Measurements from ENCODE around the gene GREB1. TPM values are rescaled to one million over a fixed set of nuclear protein-coding genes. Genes with fewer than 3 reads are reported as not detected.

GREB1 gene
- total RNA-seq, 2 donors from 2014 or later, result 2.4 to 13.5 TPM

- ATAC-seq (ENCODE audit: insufficient number of reproducible peaks, low FRiP score, low read depth) (no peak), DNase-seq (ENCODE audit: low spot score) (no peak)
- Histone ChIP-seq H3K27ac (no peak overlapping the region), H3K36me3 (no peaks in the 10 kb centered on the region), H3K4me1 (ENCODE audit: control insufficient read depth in 1 of 2, low read depth in 2 of 2) (no peaks in the 10 kb centered on the region), H3K4me3 (no peak overlapping the region), H3K9me3 (no peaks in the 10 kb centered on the region), H3K27me3 (replicated peaks; ENCODE audit: insufficient read depth) (no peaks in the 10 kb centered on the region)
- TF ChIP-seq CTCF (IDR thresholded peaks at IDR 0.05), result no peak
Measured at GRCh38 chr2:11558214-11558886, 24.5 kb downstream of the GREB1 start.

DNA sequence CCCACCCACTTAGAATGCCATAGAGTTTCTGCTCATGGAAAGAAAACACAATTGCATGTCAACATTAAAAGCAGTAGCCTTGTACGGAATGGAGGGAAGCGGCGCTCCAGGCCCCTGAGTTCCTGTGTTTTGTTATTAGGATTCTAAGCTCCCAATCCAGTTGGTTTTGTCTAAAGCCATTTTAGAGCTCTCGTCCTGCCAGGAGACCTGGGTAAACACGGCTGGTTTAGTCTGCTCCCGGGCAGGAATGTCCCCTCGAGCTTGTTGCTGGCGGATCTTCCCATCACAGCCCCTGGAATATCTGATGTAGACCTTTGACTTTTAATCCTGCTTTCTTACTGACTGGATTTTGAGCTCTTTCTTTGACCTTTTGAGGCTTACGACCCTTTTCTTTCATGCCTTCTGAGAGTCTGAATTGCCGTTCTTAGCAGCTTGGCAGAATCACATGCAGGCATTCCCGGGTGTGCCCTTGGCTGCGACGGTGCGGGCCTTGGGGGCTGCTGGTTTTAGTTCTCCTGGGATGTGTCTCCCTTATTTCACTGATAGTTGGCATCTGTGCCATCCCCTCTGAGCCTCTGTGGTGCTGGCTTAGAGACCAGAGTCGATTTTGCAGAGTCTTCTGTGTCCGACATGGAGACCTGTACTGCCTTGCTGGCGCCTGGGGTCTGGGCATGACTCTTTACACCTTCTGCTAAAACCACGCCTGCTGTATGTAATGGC, 25.4 kb downstream of the GREB1 start:
- Histone ChIP-seq H3K36me3 (no peaks in the 10 kb centered on the region), H3K4me3 (no peak overlapping the region), H3K27ac (no peak overlapping the region), H3K9me3 (no peaks in the 10 kb centered on the region), H3K27me3 (replicated peaks; ENCODE audit: insufficient read depth) (no peaks in the 10 kb centered on the region), H3K4me1 (ENCODE audit: control insufficient read depth in 1 of 2, low read depth in 2 of 2) (no peaks in the 10 kb centered on the region)
- DNase-seq (ENCODE audit: low spot score) (no peak), ATAC-seq (ENCODE audit: insufficient number of reproducible peaks, low FRiP score, low read depth) (no peak)
- no peak for TF ChIP-seq CTCF (IDR thresholded peaks at IDR 0.05)

GRCh38 chr2:11559786-11560155, 25.9 kb downstream of the GREB1 start:
- Histone ChIP-seq H3K36me3 (no peaks in the 10 kb centered on the region), H3K4me1 (ENCODE audit: control insufficient read depth in 1 of 2, low read depth in 2 of 2) (no peaks in the 10 kb centered on the region), H3K4me3 (no peak overlapping the region), H3K9me3 (no peaks in the 10 kb centered on the region), H3K27ac (no peak overlapping the region), H3K27me3 (replicated peaks; ENCODE audit: insufficient read depth) (no peaks in the 10 kb centered on the region)
- TF ChIP-seq CTCF (IDR thresholded peaks at IDR 0.05), result no peak
- ATAC-seq (ENCODE audit: insufficient number of reproducible peaks, low FRiP score, low read depth), result no peak
- DNase-seq (ENCODE audit: low spot score), result no peak

GRCh38 chr2:11560806-11561205, 27.0 kb downstream of the GREB1 start:
- Histone ChIP-seq H3K4me1 (ENCODE audit: control insufficient read depth in 1 of 2, low read depth in 2 of 2) (no peaks in the 10 kb centered on the region), H3K4me3 (no peak overlapping the region), H3K27ac (no peak overlapping the region), H3K9me3 (no peaks in the 10 kb centered on the region), H3K27me3 (replicated peaks; ENCODE audit: insufficient read depth) (no peaks in the 10 kb centered on the region), H3K36me3 (no peaks in the 10 kb centered on the region)
- no peak for TF ChIP-seq CTCF (IDR thresholded peaks at IDR 0.05)
- no peak for ATAC-seq (ENCODE audit: insufficient number of reproducible peaks, low FRiP score, low read depth)
- DNase-seq (ENCODE audit: low spot score), result no peak

- TF ChIP-seq CTCF (IDR thresholded peaks at IDR 0.05), result no peak
- Histone ChIP-seq H3K4me1 (ENCODE audit: control insufficient read depth in 1 of 2, low read depth in 2 of 2) (no peaks in the 10 kb centered on the region), H3K4me3 (no peak overlapping the region), H3K27me3 (replicated peaks; ENCODE audit: insufficient read depth) (no peaks in the 10 kb centered on the region), H3K9me3 (no peaks in the 10 kb centered on the region), H3K36me3 (no peaks in the 10 kb centered on the region), H3K27ac (no peak overlapping the region)
- no peak for ATAC-seq (ENCODE audit: insufficient number of reproducible peaks, low FRiP score, low read depth)
- no peak for DNase-seq (ENCODE audit: low spot score)
Measured at GRCh38 chr2:11562011-11562410, 28.2 kb downstream of the GREB1 start.

All from thoracic aorta (tissue), 2 donors.